ENCODE measurements around the gene PPP1R13B.

DNA sequence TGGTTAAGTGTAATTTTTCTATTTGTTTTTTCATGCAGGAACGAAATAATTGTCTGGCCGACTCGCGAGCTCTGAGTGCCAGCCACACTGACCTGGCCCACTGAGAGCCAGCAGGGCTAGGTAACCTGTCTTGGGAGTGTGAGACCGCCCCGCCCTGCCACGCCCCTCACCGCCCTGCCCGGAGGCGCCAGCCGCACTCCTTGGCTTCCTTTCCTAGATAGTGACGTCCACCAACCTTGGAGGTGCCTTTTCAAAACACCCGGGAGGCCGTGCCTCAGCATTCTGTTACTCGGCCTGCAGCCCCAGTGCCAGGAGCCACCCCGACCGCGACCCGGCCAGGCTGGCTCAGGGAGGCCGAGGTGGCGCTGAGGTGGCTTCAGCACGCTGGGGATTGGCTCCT is 153.9 kb downstream of the PPP1R13B start:
- TF ChIP-seq CTCF (conservative IDR thresholded peaks at IDR 0.05), result no peak
- TF ChIP-seq EZH2 (IDR thresholded peaks at IDR 0.05; ENCODE audit: low read depth), result no peak

Measured in PC-9 (cell line).